ENCODE results near the gene PROZ. TPM values are rescaled to one million over a fixed set of nuclear protein-coding genes. Genes with fewer than 3 reads are reported as not detected.

Gene PROZ
- total and polyA plus RNA-seq, 2 donors (not counting 1 experiment from before 2014, with no cell fraction given), result not detected

- Histone ChIP-seq H3K4me1 (ENCODE audit: control insufficient read depth in 2 of 2, insufficient read depth in 2 of 2, low read length in 2 of 2) (peaks cover 22 to 25% of the 10 kb centered on the region in 2 donors), H2AFZ (ENCODE audit: insufficient read depth, low read depth, low read length, poor library complexity, severe bottlenecking) (no peak overlapping the region), H3K36me3 (replicated peaks in 1 of 2; ENCODE audit: control extremely low read depth in 1 of 2, control insufficient read depth in 1 of 2, extremely low read depth in 1 of 2, insufficient read depth in 2 of 2, low read length in 1 of 2) (no peaks in the 10 kb centered on the region), H3K27ac (ENCODE audit: low read length in 2 of 2) (no peak overlapping the region), H3K27me3 (replicated peaks in 1 of 4; ENCODE audit: control extremely low read depth in 1 of 4, control insufficient read depth in 3 of 4, insufficient read depth in 4 of 4, low read length in 3 of 4) (peaks cover 0 to 38% (median 11%) of the 10 kb centered on the region in 4 experiments), H3K4me3 (ENCODE audit: control extremely low read depth in 1 of 5, extremely low read depth in 1 of 5, insufficient read depth in 1 of 5, low read depth in 2 of 5, low read length in 4 of 5) (no peak overlapping the region), H3K9ac (ENCODE audit: low read length) (no peak overlapping the region), H4K20me1 (ENCODE audit: control insufficient read depth, insufficient read depth, low read length, poor library complexity, severe bottlenecking) (no peaks in the 10 kb centered on the region), H3K9me3 (ENCODE audit: control extremely low read depth in 1 of 3, control insufficient read depth in 2 of 3, insufficient read depth in 1 of 3, low read length in 2 of 3) (peaks cover 0 to 18% (median 0%) of the 10 kb centered on the region in 3 donors), H3K79me2 (ENCODE audit: control insufficient read depth, insufficient read depth, low read length) (no peaks in the 10 kb centered on the region), H3K4me2 (replicated peaks; ENCODE audit: low read depth, low read length, poor library complexity, severe bottlenecking) (no peak overlapping the region)
- ChIA-PET CTCF (no interaction called here), POLR2A (no interaction called here)
- TF ChIP-seq EZH2 (IDR thresholded peaks at IDR 0.05; ENCODE audit: borderline replicate concordance, insufficient read depth, low read depth, low read length, poor library complexity, severe bottlenecking) (no peak), CTCF (IDR thresholded peaks at IDR 0.05) (no peak)
- Mint-ChIP-seq H3K4me1 (peaks cover 19% of the 10 kb centered on the region), H3K9me3 (ENCODE audit: insufficient read depth) (no peaks in the 10 kb centered on the region), H3K4me3 (no peak overlapping the region), H3K27me3 (peaks cover 19% of the 10 kb centered on the region), H3K27ac (no peak overlapping the region)
- ATAC-seq (ENCODE audit: low read depth) (no peak), DNase-seq (no peak)
- intact Hi-C loops (cut with micrococcal nuclease), result loop anchor here (5.0 kb wide), 1 partner anchor 147 kb away; the partner anchor contains the start of gene LAMP1
- 93% methylated on average over 24 of the region's 26 CpGs for WGBS (ENCODE audit: insufficient coverage)
These were observed 8.5 kb upstream of the PROZ start for GRCh38 chr13:113149711-113150549.
